SK-N-SH (cell line): ENCODE measurements around the gene DSCAML1.

Experiments used
- CTCF ChIP-seq: fragments of 200-600 bp; sonication (generic); IDR thresholded peaks from 2 replicates; pipeline ENCODE4 v1.6.1; 2017; ENCODE audit warnings: antibody characterized with exemption, mild to moderate bottlenecking, moderate library complexity
- EP300 ChIP-seq, 2 experiments: IDR thresholded peaks; 2 replicates each; pipeline versions ENCODE4 v1.4.0 to v1.6.1; 2012; ENCODE audit warnings: borderline replicate concordance in 1 of 2, low read depth in 1 of 2, low read length in 1 of 2
- FOXJ3 ChIP-seq: sonication (generic); formaldehyde crosslinking; IDR thresholded peaks from 2 replicates; pipeline ENCODE4 v1.5.1; 2020; ENCODE audit warnings: mild to moderate bottlenecking, missing genetic modification reagents
- JUND ChIP-seq: IDR thresholded peaks from 2 replicates; pipeline ENCODE4 v1.4.0; 2012
- RCOR1 ChIP-seq: fragments of 150-350 bp; IDR thresholded peaks from 2 replicates; pipeline ENCODE4 v1.6.1; 2017; ENCODE audit warnings: antibody characterized with exemption, low read length

- TF ChIP-seq JUND (no peak), CTCF (no peak), EP300 (IDR thresholded peaks at IDR 0.05; ENCODE audit: borderline replicate concordance in 1 of 2, low read depth in 1 of 2, low read length in 1 of 2) (no peak), RCOR1 (no peak), FOXJ3 (no peak)
Observed at GRCh38 chr11:117425679-117426296, 371.2 kb downstream of the DSCAML1 start.
